Hypothalamus (tissue), 51 donors: Measurements from ENCODE around the gene KCTD10.
"Not testable (repeated sequence)": the region's sequence is repeated elsewhere in the genome, so short reads cannot be mapped to it uniquely, and the experiment has no call there.

Experiments used
- DNase-seq, 51 donors: peaks; one replicate each; lab custom pipeline; 2025; lab: John Stamatoyannopoulos, UW

KCTD10 gene

GRCh38 chr12:109450980-109451379 lies 26.1 kb downstream of the KCTD10 start:
- DNase-seq = no peak

- no peak for DNase-seq
Measured at GRCh38 chr12:109449845-109450532, 27.1 kb downstream of the KCTD10 start.

- no peak for DNase-seq
Measured at GRCh38 chr12:109448707-109449390, 28.3 kb downstream of the KCTD10 start.

- no peak for DNase-seq
Measured at GRCh38 chr12:109448272-109448671, 28.8 kb downstream of the KCTD10 start.

- no peak for DNase-seq
Measured at GRCh38 chr12:109447482-109447881, 29.6 kb downstream of the KCTD10 start.

- DNase-seq = no peak
Measured at GRCh38 chr12:109446869-109447268, 30.2 kb downstream of the KCTD10 start.

- no peak for DNase-seq
Measured at GRCh38 chr12:109445191-109445609, 31.9 kb downstream of the KCTD10 start.

GRCh38 chr12:109444259-109444658 lies 32.8 kb downstream of the KCTD10 start:
- no peak for DNase-seq

- DNase-seq = no peak
Measured at GRCh38 chr12:109443794-109444193, 33.3 kb downstream of the KCTD10 start.

GRCh38 chr12:109440851-109441490 lies 36.1 kb downstream of the KCTD10 start:
- DNase-seq = peak in 2 of 51 donors; percentile 24 to 48

- not testable (repeated sequence) for DNase-seq
Measured at GRCh38 chr12:109439951-109440350, 37.1 kb downstream of the KCTD10 start.

GRCh38 chr12:109439181-109439580 lies 37.9 kb downstream of the KCTD10 start:
- no peak for DNase-seq

- no peak for DNase-seq
Measured at GRCh38 chr12:109436188-109436560, 40.9 kb downstream of the KCTD10 start.

- no peak for DNase-seq
Measured at GRCh38 chr12:109435428-109436187, 41.5 kb downstream of the KCTD10 start.

- DNase-seq = no peak
Measured at GRCh38 chr12:109434582-109434981, 42.5 kb downstream of the KCTD10 start.

- no peak for DNase-seq
Measured at GRCh38 chr12:109433618-109434017, 43.5 kb downstream of the KCTD10 start.

- peak in 38 of 51 donors; percentile 1 to 63 (median 24) for DNase-seq
Measured at GRCh38 chr12:109432842-109433304, 44.2 kb downstream of the KCTD10 start.

GRCh38 chr12:109432431-109432830 lies 44.7 kb downstream of the KCTD10 start:
- DNase-seq = no peak

GRCh38 chr12:109430244-109430643 lies 46.9 kb downstream of the KCTD10 start:
- no peak for DNase-seq

GRCh38 chr12:109428804-109429203 lies 48.3 kb downstream of the KCTD10 start:
- not testable (repeated sequence) for DNase-seq
